Activated T-cell treated with anti-CD3 and anti-CD28 coated beads, Interleukin-2, amount 50 U/mL, for 24 hours (primary cell): ENCODE measurements around the gene TMEM253.

Experiments
- DNase-seq: peaks from one replicate; pipeline ENCODE4 v3.0.0-alpha.2; 2020
- H3K27ac Mint-ChIP-seq: 2 replicates; pipeline ENCODE4 v1.8.0; 2020; ENCODE audit warnings: mild to moderate bottlenecking, mixed read lengths
- H3K27me3 Mint-ChIP-seq: 2 replicates; pipeline ENCODE4 v1.8.0; 2020; ENCODE audit warnings: mixed read lengths
- H3K36me3 Mint-ChIP-seq: 2 replicates; pipeline ENCODE4 v1.8.0; 2020; ENCODE audit warnings: low read depth, mixed read lengths
- H3K4me1 Mint-ChIP-seq: 2 replicates; pipeline ENCODE4 v1.8.0; 2020; ENCODE audit warnings: low read depth, mixed read lengths
- H3K4me3 Mint-ChIP-seq: 2 replicates; pipeline ENCODE4 v1.8.0; 2020; ENCODE audit warnings: mild to moderate bottlenecking, moderate library complexity, mixed read lengths
- H3K9me3 Mint-ChIP-seq: 2 replicates; pipeline ENCODE4 v1.8.0; 2020; ENCODE audit warnings: mixed read lengths

Gene TMEM253

GRCh38 chr14:21100931-21101330, at the start of gene TMEM253:
TSS of gene TMEM253 (plus strand) at chr14:21101066. CDS start at chr14:21101344, 278 bp downstream.
- H3K4me3 Mint-ChIP-seq: peak within 1 kb of the TSS; percentile 76
- DNase-seq: no peak
- H3K36me3 Mint-ChIP-seq: peaks cover 6% of the 10 kb centered on the region
- no peaks in the 10 kb centered on the region for H3K27me3 Mint-ChIP-seq
- peaks cover 46% of the 10 kb centered on the region for H3K4me1 Mint-ChIP-seq
- H3K27ac Mint-ChIP-seq: no peak within 1 kb of the TSS
- no peaks in the 10 kb centered on the region for H3K9me3 Mint-ChIP-seq

- H3K27ac Mint-ChIP-seq: no peak overlapping the region
- DNase-seq: no peak
- no peak overlapping the region for H3K4me3 Mint-ChIP-seq
- peaks cover 3% of the 10 kb centered on the region for H3K4me1 Mint-ChIP-seq
- H3K27me3 Mint-ChIP-seq: peaks cover 11% of the 10 kb centered on the region
- H3K9me3 Mint-ChIP-seq: no peaks in the 10 kb centered on the region
- H3K36me3 Mint-ChIP-seq: no peaks in the 10 kb centered on the region
These were observed 47.4 kb upstream of the TMEM253 start for GRCh38 chr14:21053184-21054122.

- Mint-ChIP-seq H3K9me3 (no peaks in the 10 kb centered on the region), H3K4me1 (peaks cover 3% of the 10 kb centered on the region), H3K27me3 (peaks cover 9% of the 10 kb centered on the region), H3K27ac (no peak overlapping the region), H3K36me3 (no peaks in the 10 kb centered on the region), H3K4me3 (no peak overlapping the region)
- no peak for DNase-seq
These were observed 46.6 kb upstream of the TMEM253 start for GRCh38 chr14:21054123-21054767.

GRCh38 chr14:21054768-21055145, 46.1 kb upstream of the TMEM253 start:
- Mint-ChIP-seq H3K27ac (no peak overlapping the region), H3K4me3 (no peak overlapping the region), H3K9me3 (no peaks in the 10 kb centered on the region), H3K27me3 (peaks cover 10% of the 10 kb centered on the region), H3K36me3 (no peaks in the 10 kb centered on the region), H3K4me1 (peaks cover 3% of the 10 kb centered on the region)
- DNase-seq: no peak

GRCh38 chr14:21055432-21056117, 45.3 kb upstream of the TMEM253 start:
- H3K27ac Mint-ChIP-seq: no peak overlapping the region
- peaks cover 13% of the 10 kb centered on the region for H3K27me3 Mint-ChIP-seq
- DNase-seq: no peak
- H3K4me3 Mint-ChIP-seq: no peak overlapping the region
- H3K36me3 Mint-ChIP-seq: no peaks in the 10 kb centered on the region
- peaks cover 3% of the 10 kb centered on the region for H3K4me1 Mint-ChIP-seq
- H3K9me3 Mint-ChIP-seq: no peaks in the 10 kb centered on the region

- Mint-ChIP-seq H3K4me1 (peaks cover 3% of the 10 kb centered on the region), H3K4me3 (no peak overlapping the region), H3K27me3 (peaks cover 11% of the 10 kb centered on the region), H3K36me3 (no peaks in the 10 kb centered on the region), H3K9me3 (no peaks in the 10 kb centered on the region), H3K27ac (no peak overlapping the region)
- no peak for DNase-seq
These were observed 44.2 kb upstream of the TMEM253 start for GRCh38 chr14:21056520-21057163.

GRCh38 chr14:21057803-21058675, 42.8 kb upstream of the TMEM253 start, which contains the start of gene RNASE8:
TSS of gene RNASE8 (plus strand) at chr14:21057822. CDS start at chr14:21057893, 71 bp downstream.
- no peaks in the 10 kb centered on the region for H3K9me3 Mint-ChIP-seq

GRCh38 chr14:21058903-21059302, 42.0 kb upstream of the TMEM253 start:
- Mint-ChIP-seq H3K27ac (no peak overlapping the region), H3K9me3 (no peaks in the 10 kb centered on the region), H3K4me1 (peaks cover 3% of the 10 kb centered on the region), H3K4me3 (no peak overlapping the region), H3K27me3 (peaks cover 28% of the 10 kb centered on the region), H3K36me3 (no peaks in the 10 kb centered on the region)
- no peak for DNase-seq

More at GRCh38 chr14:21057803-21058675, 42.8 kb upstream of the TMEM253 start, which contains the start of gene RNASE8:
- peaks cover 19% of the 10 kb centered on the region for H3K27me3 Mint-ChIP-seq
- H3K4me1 Mint-ChIP-seq: peaks cover 3% of the 10 kb centered on the region
- DNase-seq: no peak
- H3K36me3 Mint-ChIP-seq: no peaks in the 10 kb centered on the region
- H3K4me3 Mint-ChIP-seq: no peak within 1 kb of the TSS
- H3K27ac Mint-ChIP-seq: no peak within 1 kb of the TSS

- DNase-seq: no peak
- Mint-ChIP-seq H3K36me3 (no peaks in the 10 kb centered on the region), H3K27ac (no peak overlapping the region), H3K27me3 (peaks cover 29% of the 10 kb centered on the region), H3K4me3 (no peak overlapping the region), H3K4me1 (no peaks in the 10 kb centered on the region), H3K9me3 (no peaks in the 10 kb centered on the region)
These were observed 40.8 kb upstream of the TMEM253 start for GRCh38 chr14:21059842-21060613.

GRCh38 chr14:21060614-21061346, 40.1 kb upstream of the TMEM253 start:
- Mint-ChIP-seq H3K4me1 (no peaks in the 10 kb centered on the region), H3K36me3 (no peaks in the 10 kb centered on the region), H3K9me3 (no peaks in the 10 kb centered on the region), H3K4me3 (no peak overlapping the region), H3K27ac (no peak overlapping the region), H3K27me3 (peaks cover 35% of the 10 kb centered on the region)
- DNase-seq: no peak

GRCh38 chr14:21061347-21061668, 39.6 kb upstream of the TMEM253 start:
- Mint-ChIP-seq H3K36me3 (no peaks in the 10 kb centered on the region), H3K27me3 (peaks cover 38% of the 10 kb centered on the region), H3K4me1 (no peaks in the 10 kb centered on the region), H3K4me3 (no peak overlapping the region), H3K27ac (no peak overlapping the region), H3K9me3 (no peaks in the 10 kb centered on the region)
- no peak for DNase-seq

GRCh38 chr14:21063479-21063878, 37.4 kb upstream of the TMEM253 start:
- Mint-ChIP-seq H3K36me3 (no peaks in the 10 kb centered on the region), H3K4me3 (no peak overlapping the region), H3K9me3 (no peaks in the 10 kb centered on the region), H3K4me1 (peaks cover 4% of the 10 kb centered on the region), H3K27ac (no peak overlapping the region), H3K27me3 (peaks cover 58% of the 10 kb centered on the region)
- no peak for DNase-seq
